B cell (primary cell): Measurements from ENCODE around the gene GGN.

Experiments
- CTCF ChIP-seq: fragments of 200-600 bp; IDR thresholded peaks from one replicate; pipeline ENCODE4 v1.8.0; 2022; ENCODE audit warnings: antibody characterized with exemption, mild to moderate bottlenecking
- EZH2 ChIP-seq: IDR thresholded peaks from 2 replicates; pipeline ENCODE4 v1.6.1; 2012; ENCODE audit warnings: borderline replicate concordance, low read depth, mild to moderate bottlenecking, moderate library complexity, low read length; ENCODE audit not compliant: insufficient read depth, poor library complexity, severe bottlenecking

- TF ChIP-seq CTCF (no peak), EZH2 (no peak)
These were observed 12.1 kb downstream of the GGN start for GRCh38 chr19:38375748-38376147.
